ENCODE measurements around the gene AGRP.

The AGRP gene

DNA sequence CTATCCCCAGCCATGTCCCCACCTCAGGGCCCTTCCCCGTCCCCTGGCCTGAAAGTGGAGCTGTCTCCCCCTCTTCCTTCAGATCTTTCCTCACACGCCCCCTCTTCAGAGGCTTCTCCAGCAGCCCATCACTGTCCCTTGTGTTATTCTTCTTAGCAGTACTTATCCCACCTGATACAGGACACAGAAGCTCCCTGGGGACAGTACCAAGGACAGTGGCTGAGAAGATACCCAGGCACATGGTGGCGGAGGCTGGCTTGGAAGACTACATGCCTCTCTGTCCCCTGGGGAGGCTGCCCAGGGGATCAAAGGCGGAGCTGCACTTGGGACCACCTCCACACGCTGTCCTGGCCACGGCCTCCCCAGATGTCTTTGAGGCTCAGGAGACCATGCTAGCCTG is 28.5 kb downstream of the AGRP start:
- Histone ChIP-seq H3K14ac (ENCODE audit: low read length) (no peak overlapping the region), H4K91ac (ENCODE audit: low read depth, low read length, poor library complexity) (no peak overlapping the region), H3K18ac (ENCODE audit: low read length) (no peak overlapping the region), H2AFZ (ENCODE audit: low read length) (no peak overlapping the region), H2BK15ac (ENCODE audit: low read length) (no peak overlapping the region), H3K4ac (ENCODE audit: low read length) (no peak overlapping the region), H3K4me2 (ENCODE audit: insufficient read depth, low read length, poor library complexity, severe bottlenecking) (no peak overlapping the region), H3K36me3 (replicated peaks in 1 of 2; ENCODE audit: control insufficient read depth in 2 of 2, insufficient read depth in 2 of 2, low read length in 2 of 2) (peaks cover 0 to 32% of the 10 kb centered on the region in 2 donors), H3K27me3 (ENCODE audit: control insufficient read depth in 3 of 3, insufficient read depth in 3 of 3, low read depth in 1 of 3, low read length in 3 of 3) (no peaks in the 10 kb centered on the region), H2AK5ac (ENCODE audit: low read depth, low read length) (no peak overlapping the region), H3K9me3 (replicated peaks in 1 of 2; ENCODE audit: control insufficient read depth in 2 of 2, insufficient read depth in 1 of 2, low read depth in 1 of 2, low read length in 2 of 2) (no peaks in the 10 kb centered on the region), H3K23ac (ENCODE audit: low read depth, low read length, poor library complexity) (no peak overlapping the region), H2BK5ac (ENCODE audit: low read length) (no peak overlapping the region), H3K9ac (ENCODE audit: low read depth, low read length, poor library complexity) (no peak overlapping the region), H4K8ac (ENCODE audit: low read depth, low read length) (no peak overlapping the region), H3K79me1 (ENCODE audit: low read depth, low read length) (peaks cover 3% of the 10 kb centered on the region), H3K4me3 (ENCODE audit: low read length in 2 of 2) (no peak overlapping the region), H2BK12ac (ENCODE audit: low read length) (no peak overlapping the region), H3K27ac (replicated peaks; ENCODE audit: low read length) (no peak overlapping the region), H3K4me1 (ENCODE audit: control insufficient read depth in 2 of 2, insufficient read depth in 1 of 2, low read depth in 1 of 2, low read length in 2 of 2) (peaks cover 3 to 7% of the 10 kb centered on the region in 2 donors), H2BK120ac (ENCODE audit: low read depth, low read length) (no peak overlapping the region)
- WGBS, 2 donors (ENCODE audit: extremely low coverage in 2 of 2, insufficient read length in 2 of 2, insufficient replicate concordance in 1 of 2), result no CpG with 5 or more reads among the region's 6 CpGs
- no peak for DNase-seq (ENCODE audit: low spot score)

DNA sequence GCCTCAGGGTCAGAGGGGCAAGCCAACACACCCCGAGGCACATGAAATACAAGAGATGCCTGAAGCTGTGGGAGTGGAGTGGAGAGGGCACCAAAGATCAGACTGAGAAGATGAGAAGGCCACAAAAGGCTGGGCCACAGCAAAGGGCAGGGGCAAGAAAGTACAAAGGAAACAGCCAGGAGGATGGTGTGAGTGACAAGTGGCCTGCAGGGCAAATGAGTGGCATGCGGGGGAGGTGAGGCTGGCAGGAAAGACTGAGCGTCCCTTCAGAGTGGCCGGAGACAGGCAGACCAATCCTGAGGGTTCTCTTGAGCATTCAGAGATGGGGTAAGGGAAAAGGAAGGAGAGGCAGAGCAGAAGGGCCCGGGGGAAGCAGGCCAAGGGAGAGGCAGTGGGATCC is 29.2 kb downstream of the AGRP start:
- no peak overlapping the region for H2BK15ac ChIP-seq (ENCODE audit: low read length)
- no peak overlapping the region for H2BK120ac ChIP-seq (ENCODE audit: low read depth, low read length)
- no peak overlapping the region for H3K4me2 ChIP-seq (ENCODE audit: insufficient read depth, low read length, poor library complexity, severe bottlenecking)
- no peak overlapping the region for H3K4ac ChIP-seq (ENCODE audit: low read length)
- H3K27me3 ChIP-seq (ENCODE audit: control insufficient read depth in 3 of 3, insufficient read depth in 3 of 3, low read depth in 1 of 3, low read length in 3 of 3), result no peaks in the 10 kb centered on the region
- no peak overlapping the region for H2AFZ ChIP-seq (ENCODE audit: low read length)
- H3K23ac ChIP-seq (ENCODE audit: low read depth, low read length, poor library complexity), result no peak overlapping the region
- H2BK12ac ChIP-seq (ENCODE audit: low read length), result no peak overlapping the region
- no peak overlapping the region for H4K8ac ChIP-seq (ENCODE audit: low read depth, low read length)
- H3K4me3 ChIP-seq (ENCODE audit: low read length in 2 of 2), result no peak overlapping the region
- H3K18ac ChIP-seq (ENCODE audit: low read length), result no peak overlapping the region
- peaks cover 0 to 37% of the 10 kb centered on the region in 2 donors for H3K36me3 ChIP-seq (replicated peaks in 1 of 2; ENCODE audit: control insufficient read depth in 2 of 2, insufficient read depth in 2 of 2, low read length in 2 of 2)
- H4K91ac ChIP-seq (ENCODE audit: low read depth, low read length, poor library complexity), result no peak overlapping the region
- no peaks in the 10 kb centered on the region for H3K9me3 ChIP-seq (replicated peaks in 1 of 2; ENCODE audit: control insufficient read depth in 2 of 2, insufficient read depth in 1 of 2, low read depth in 1 of 2, low read length in 2 of 2)
- peaks cover 3 to 7% of the 10 kb centered on the region in 2 donors for H3K4me1 ChIP-seq (ENCODE audit: control insufficient read depth in 2 of 2, insufficient read depth in 1 of 2, low read depth in 1 of 2, low read length in 2 of 2)
- H3K79me1 ChIP-seq (ENCODE audit: low read depth, low read length), result peaks cover 3% of the 10 kb centered on the region
- no CpG with 5 or more reads among the region's 5 CpGs for WGBS, 2 donors (ENCODE audit: extremely low coverage in 2 of 2, insufficient read length in 2 of 2, insufficient replicate concordance in 1 of 2)
- H3K27ac ChIP-seq (replicated peaks; ENCODE audit: low read length), result no peak overlapping the region
- H2AK5ac ChIP-seq (ENCODE audit: low read depth, low read length), result no peak overlapping the region
- H2BK5ac ChIP-seq (ENCODE audit: low read length), result no peak overlapping the region
- no peak overlapping the region for H3K14ac ChIP-seq (ENCODE audit: low read length)
- DNase-seq (ENCODE audit: low spot score), result no peak
- no peak overlapping the region for H3K9ac ChIP-seq (ENCODE audit: low read depth, low read length, poor library complexity)

DNA sequence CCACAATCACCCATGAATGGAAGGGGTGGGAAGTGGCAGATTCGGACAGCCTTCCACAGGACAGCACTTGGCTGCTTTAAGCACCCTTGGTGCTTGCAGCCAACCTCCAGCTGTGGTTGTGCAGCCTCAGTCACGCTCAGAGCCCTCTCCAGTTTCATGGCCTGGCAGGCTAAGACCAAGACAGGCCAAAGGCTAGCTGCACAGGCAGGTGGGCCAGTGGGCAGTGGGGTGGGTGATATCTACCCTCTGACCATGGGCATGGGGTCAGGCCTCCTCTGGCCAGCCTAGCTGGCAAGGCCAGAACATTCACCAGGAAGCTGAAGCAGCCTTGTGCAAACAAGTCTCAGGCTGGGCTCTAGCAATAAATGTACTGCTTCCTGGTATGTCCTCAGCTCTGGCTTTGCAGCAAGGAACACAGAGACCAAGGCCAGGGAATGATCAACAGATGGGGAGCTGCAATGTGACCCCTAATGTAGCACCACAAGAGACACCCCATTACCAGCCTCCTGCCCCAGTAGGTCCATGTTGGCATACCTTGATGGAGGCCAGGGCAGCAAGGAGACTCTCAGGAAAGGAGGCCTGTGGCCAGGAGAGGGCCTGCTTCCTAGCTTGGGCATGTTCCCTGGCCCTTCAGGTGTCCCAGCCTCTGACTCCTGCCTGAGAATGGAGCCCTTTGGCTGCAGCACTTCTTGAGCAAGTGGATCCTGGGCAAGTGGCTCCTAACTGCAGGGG is 31.5 kb downstream of the AGRP start:
- H4K91ac ChIP-seq (ENCODE audit: low read depth, low read length, poor library complexity), result no peak overlapping the region
- no peak overlapping the region for H2BK12ac ChIP-seq (ENCODE audit: low read length)
- H3K14ac ChIP-seq (ENCODE audit: low read length), result no peak overlapping the region
- H3K4me3 ChIP-seq (ENCODE audit: low read length in 2 of 2), result no peak overlapping the region
- H3K4me2 ChIP-seq (ENCODE audit: insufficient read depth, low read length, poor library complexity, severe bottlenecking), result no peak overlapping the region
- peaks cover 3 to 7% of the 10 kb centered on the region in 2 donors for H3K4me1 ChIP-seq (ENCODE audit: control insufficient read depth in 2 of 2, insufficient read depth in 1 of 2, low read depth in 1 of 2, low read length in 2 of 2)
- H3K79me1 ChIP-seq (ENCODE audit: low read depth, low read length), result peaks cover 3% of the 10 kb centered on the region
- no peaks in the 10 kb centered on the region for H3K27me3 ChIP-seq (ENCODE audit: control insufficient read depth in 3 of 3, insufficient read depth in 3 of 3, low read depth in 1 of 3, low read length in 3 of 3)
- H3K27ac ChIP-seq (replicated peaks; ENCODE audit: low read length), result no peak overlapping the region
- H2AFZ ChIP-seq (ENCODE audit: low read length), result no peak overlapping the region
- no peak overlapping the region for H3K18ac ChIP-seq (ENCODE audit: low read length)
- H3K9ac ChIP-seq (ENCODE audit: low read depth, low read length, poor library complexity), result no peak overlapping the region
- H2BK120ac ChIP-seq (ENCODE audit: low read depth, low read length), result no peak overlapping the region
- no peak for DNase-seq (ENCODE audit: low spot score)
- no peak overlapping the region for H3K23ac ChIP-seq (ENCODE audit: low read depth, low read length, poor library complexity)
- WGBS, 2 donors (ENCODE audit: extremely low coverage in 2 of 2, insufficient read length in 2 of 2, insufficient replicate concordance in 1 of 2), result no CpG with 5 or more reads among the region's 2 CpGs
- H2BK15ac ChIP-seq (ENCODE audit: low read length), result no peak overlapping the region
- peaks cover 0 to 41% of the 10 kb centered on the region in 2 donors for H3K36me3 ChIP-seq (replicated peaks in 1 of 2; ENCODE audit: control insufficient read depth in 2 of 2, insufficient read depth in 2 of 2, low read length in 2 of 2)
- H2AK5ac ChIP-seq (ENCODE audit: low read depth, low read length), result no peak overlapping the region
- H2BK5ac ChIP-seq (ENCODE audit: low read length), result peak overlapping the region; percentile 7
- no peak overlapping the region for H4K8ac ChIP-seq (ENCODE audit: low read depth, low read length)
- H3K4ac ChIP-seq (ENCODE audit: low read length), result no peak overlapping the region
- no peaks in the 10 kb centered on the region for H3K9me3 ChIP-seq (replicated peaks in 1 of 2; ENCODE audit: control insufficient read depth in 2 of 2, insufficient read depth in 1 of 2, low read depth in 1 of 2, low read length in 2 of 2)

DNA sequence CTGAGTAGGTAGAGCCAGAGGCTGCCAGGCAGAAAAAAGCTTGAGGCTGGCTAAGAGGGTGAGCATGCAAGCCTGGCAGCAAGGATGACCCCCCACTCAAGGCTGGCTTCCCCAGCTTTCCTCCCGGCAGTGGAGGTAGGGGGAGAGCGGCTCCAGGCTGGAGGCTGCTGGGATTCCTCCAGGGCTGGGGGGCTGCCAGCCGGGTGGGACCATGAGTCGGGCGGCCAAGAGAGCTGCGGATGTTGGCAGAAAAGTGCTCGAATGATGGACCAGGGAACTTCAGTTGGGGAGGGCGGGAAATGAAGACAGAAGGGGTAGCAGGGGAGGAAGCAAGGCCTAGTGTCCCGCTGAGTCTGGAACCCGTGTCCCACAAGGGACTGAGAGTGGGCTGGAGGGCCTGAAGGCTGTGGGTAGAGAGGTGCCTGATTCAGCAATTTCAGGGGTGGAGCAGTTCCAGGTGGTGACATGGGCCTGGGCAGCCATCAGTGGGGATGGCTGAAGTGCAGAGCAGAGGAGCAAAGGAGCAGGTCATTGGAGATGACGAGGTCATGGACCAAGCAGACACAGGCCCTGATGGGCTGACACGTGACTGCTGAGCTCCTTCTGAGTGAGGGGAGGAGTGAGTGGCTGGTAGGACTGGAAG is 32.2 kb downstream of the AGRP start:
- H3K14ac ChIP-seq (ENCODE audit: low read length), result no peak overlapping the region
- no CpG with 5 or more reads among the region's 12 CpGs for WGBS, 2 donors (ENCODE audit: extremely low coverage in 2 of 2, insufficient read length in 2 of 2, insufficient replicate concordance in 1 of 2)
- H3K27me3 ChIP-seq (ENCODE audit: control insufficient read depth in 3 of 3, insufficient read depth in 3 of 3, low read depth in 1 of 3, low read length in 3 of 3), result no peaks in the 10 kb centered on the region
- peaks cover 3% of the 10 kb centered on the region for H3K79me1 ChIP-seq (ENCODE audit: low read depth, low read length)
- no peak overlapping the region for H2AFZ ChIP-seq (ENCODE audit: low read length)
- H3K9me3 ChIP-seq (replicated peaks in 1 of 2; ENCODE audit: control insufficient read depth in 2 of 2, insufficient read depth in 1 of 2, low read depth in 1 of 2, low read length in 2 of 2), result no peaks in the 10 kb centered on the region
- no peak overlapping the region for H4K8ac ChIP-seq (ENCODE audit: low read depth, low read length)
- no peak overlapping the region for H2BK15ac ChIP-seq (ENCODE audit: low read length)
- H3K27ac ChIP-seq (replicated peaks; ENCODE audit: low read length), result no peak overlapping the region
- H3K4me3 ChIP-seq (ENCODE audit: low read length in 2 of 2), result no peak overlapping the region
- H2BK12ac ChIP-seq (ENCODE audit: low read length), result no peak overlapping the region
- no peak overlapping the region for H2BK5ac ChIP-seq (ENCODE audit: low read length)
- H3K9ac ChIP-seq (ENCODE audit: low read depth, low read length, poor library complexity), result no peak overlapping the region
- H2AK5ac ChIP-seq (ENCODE audit: low read depth, low read length), result no peak overlapping the region
- no peak overlapping the region for H3K23ac ChIP-seq (ENCODE audit: low read depth, low read length, poor library complexity)
- H3K18ac ChIP-seq (ENCODE audit: low read length), result no peak overlapping the region
- H3K4ac ChIP-seq (ENCODE audit: low read length), result no peak overlapping the region
- DNase-seq (ENCODE audit: low spot score), result no peak
- no peak overlapping the region for H4K91ac ChIP-seq (ENCODE audit: low read depth, low read length, poor library complexity)
- H2BK120ac ChIP-seq (ENCODE audit: low read depth, low read length), result no peak overlapping the region
- no peak overlapping the region for H3K4me2 ChIP-seq (ENCODE audit: insufficient read depth, low read length, poor library complexity, severe bottlenecking)
- H3K4me1 ChIP-seq (ENCODE audit: control insufficient read depth in 2 of 2, insufficient read depth in 1 of 2, low read depth in 1 of 2, low read length in 2 of 2), result peaks cover 3 to 7% of the 10 kb centered on the region in 2 donors
- peaks cover 0 to 41% of the 10 kb centered on the region in 2 donors for H3K36me3 ChIP-seq (replicated peaks in 1 of 2; ENCODE audit: control insufficient read depth in 2 of 2, insufficient read depth in 2 of 2, low read length in 2 of 2)
